NCI-H187 (cell line): ENCODE data around the gene PCDHGA9.
"Not testable (repeated sequence)": the region's sequence is repeated elsewhere in the genome, so short reads cannot be mapped to it uniquely, and the experiment has no call there.

Experiments used
- DNase-seq, 2 experiments: peaks; one replicate each; lab custom pipeline; 2025; lab: John Stamatoyannopoulos, UW

Gene PCDHGA9

DNA sequence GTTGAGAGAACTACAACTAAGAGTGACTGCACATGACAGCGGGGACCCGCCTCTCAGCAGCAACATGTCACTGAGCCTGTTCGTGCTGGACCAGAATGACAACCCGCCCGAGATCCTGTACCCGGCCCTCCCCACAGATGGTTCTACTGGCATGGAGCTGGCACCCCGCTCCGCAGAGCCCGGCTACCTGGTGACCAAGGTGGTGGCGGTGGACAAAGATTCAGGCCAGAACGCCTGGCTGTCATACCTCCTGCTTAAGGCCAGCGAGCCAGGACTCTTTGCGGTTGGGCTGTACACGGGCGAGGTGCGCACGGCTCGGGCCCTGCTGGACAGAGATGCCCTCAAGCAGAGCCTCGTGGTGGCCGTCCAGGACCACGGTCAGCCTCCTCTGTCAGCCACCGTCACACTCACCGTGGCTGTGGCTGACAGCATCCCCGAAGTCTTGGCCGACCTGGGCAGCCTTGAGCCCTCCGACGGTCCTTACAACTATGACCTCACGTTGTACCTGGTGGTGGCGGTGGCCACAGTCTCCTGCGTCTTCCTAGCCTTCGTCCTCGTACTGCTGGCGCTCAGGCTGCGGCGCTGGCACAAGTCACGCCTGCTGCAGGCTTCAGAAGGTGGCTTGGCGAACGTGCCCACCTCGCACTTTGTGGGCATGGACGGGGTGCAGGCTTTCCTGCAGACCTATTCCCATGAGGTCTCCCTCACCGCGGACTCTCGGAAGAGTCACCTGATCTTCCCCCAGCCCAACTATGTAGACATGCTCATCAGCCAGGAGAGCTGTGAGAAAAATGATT lies 17.9 kb upstream of the PCDHGA9 start:
- no peak for DNase-seq

DNA sequence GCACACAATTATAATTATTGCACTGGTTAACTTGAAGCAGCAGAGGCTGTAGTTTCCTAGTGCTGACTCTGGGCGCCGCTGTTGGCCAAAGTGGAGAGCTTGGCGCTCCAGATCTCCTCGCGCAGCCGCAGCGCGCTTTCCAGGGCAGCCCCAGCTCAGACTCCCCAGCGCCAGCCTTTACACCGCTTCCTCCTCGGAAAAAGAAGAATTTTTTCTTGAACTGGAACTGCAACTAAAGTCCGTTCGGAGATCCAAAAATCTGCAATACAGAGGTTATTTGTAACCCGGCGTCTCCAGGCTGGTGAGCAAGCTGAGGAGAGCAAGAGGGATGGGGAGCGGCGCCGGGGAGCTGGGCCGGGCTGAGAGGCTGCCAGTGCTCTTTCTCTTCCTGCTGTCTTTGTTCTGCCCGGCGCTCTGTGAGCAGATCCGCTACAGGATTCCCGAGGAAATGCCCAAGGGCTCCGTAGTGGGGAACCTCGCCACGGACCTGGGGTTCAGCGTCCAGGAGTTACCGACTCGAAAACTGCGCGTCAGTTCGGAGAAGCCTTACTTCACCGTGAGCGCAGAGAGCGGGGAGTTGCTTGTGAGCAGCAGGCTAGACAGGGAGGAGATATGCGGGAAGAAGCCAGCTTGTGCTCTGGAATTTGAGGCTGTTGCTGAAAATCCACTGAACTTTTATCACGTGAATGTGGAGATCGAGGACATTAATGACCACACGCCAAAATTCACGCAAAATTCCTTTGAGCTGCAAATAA lies 14.8 kb upstream of the PCDHGA9 start, which contains the start of gene PCDHGB4:
Gene PCDHGB4 (plus strand): TSS at position 142 of the 755 bp plus-strand sequence. CDS start 187 bp downstream, at position 329.
- not testable (repeated sequence) for DNase-seq

DNA sequence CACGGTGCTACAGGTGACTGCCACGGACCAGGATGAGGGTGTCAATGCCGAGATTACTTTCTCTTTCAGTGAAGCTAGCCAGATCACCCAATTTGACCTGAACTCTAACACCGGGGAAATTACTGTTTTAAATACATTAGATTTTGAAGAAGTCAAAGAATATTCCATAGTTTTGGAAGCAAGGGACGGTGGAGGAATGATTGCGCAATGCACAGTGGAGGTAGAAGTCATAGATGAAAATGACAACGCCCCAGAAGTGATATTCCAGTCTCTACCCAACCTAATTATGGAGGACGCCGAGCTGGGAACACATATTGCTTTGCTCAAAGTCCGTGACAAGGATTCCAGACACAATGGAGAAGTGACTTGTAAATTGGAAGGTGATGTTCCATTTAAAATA lies 13.9 kb upstream of the PCDHGA9 start:
- no peak for DNase-seq

DNA sequence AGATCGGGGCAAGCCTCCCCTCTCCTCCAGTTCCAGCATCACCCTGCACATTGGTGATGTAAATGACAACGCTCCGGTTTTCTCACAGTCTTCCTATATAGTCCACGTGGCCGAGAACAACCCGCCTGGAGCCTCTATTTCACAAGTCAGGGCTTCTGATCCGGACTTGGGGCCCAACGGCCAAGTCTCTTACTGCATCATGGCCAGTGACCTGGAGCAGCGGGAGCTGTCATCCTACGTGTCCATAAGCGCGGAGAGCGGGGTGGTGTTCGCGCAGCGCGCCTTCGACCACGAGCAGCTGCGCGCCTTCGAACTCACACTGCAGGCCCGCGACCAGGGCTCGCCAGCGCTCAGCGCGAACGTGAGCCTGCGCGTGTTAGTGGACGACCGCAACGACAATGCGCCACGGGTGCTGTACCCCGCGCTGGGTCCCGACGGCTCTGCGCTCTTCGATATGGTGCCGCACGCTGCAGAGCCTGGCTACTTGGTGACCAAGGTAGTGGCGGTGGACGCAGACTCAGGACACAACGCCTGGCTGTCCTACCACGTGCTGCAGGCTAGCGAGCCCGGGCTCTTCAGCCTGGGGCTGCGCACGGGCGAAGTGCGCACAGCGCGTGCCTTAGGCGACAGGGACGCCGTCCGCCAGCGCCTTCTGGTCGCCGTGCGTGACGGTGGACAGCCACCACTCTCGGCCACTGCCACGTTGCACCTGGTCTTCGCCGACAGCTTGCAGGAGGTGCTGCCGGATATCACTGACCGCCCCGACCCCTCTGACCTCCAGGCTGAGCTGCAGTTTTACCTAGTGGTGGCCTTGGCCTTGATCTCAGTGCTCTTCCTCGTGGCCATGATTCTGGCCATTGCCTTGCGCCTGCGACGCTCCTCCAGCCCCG lies 13.2 kb upstream of the PCDHGA9 start:
- no peak for DNase-seq

DNA sequence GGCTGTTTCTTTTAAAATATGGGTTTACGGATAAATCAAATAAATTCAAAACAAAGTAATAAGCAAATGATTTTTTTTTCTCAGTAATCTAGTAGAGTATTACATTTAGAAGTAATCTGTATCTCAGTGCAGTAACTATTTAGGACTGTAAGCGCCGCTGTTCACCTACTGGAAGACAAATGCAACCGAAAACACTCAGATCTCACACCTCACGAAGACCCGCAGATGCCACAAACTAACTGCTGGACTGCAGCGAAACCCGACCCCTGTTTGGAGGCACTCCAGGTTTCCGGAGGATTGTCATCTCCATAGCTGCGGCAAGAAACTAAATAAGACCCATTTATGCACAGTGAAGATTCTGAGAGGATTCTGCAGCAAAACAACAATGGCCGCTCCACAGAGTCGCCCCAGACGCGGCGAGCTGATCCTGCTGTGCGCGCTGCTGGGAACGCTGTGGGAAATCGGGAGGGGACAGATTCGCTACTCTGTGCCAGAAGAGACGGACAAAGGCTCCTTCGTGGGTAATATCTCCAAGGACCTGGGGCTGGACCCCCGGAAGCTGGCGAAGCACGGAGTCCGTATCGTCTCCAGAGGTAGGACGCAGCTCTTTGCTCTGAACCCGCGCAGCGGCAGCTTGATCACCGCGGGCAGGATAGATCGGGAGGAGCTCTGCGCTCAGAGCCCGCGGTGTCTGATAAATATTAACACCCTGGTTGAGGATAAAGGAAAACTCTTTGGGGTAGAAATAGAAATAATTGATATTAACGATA lies 10.0 kb upstream of the PCDHGA9 start, which contains the start of gene PCDHGA8:
Gene PCDHGA8 (plus strand): TSS at position 205 of the 770 bp plus-strand sequence. CDS start 181 bp downstream, at position 386.
- DNase-seq = no peak

DNA sequence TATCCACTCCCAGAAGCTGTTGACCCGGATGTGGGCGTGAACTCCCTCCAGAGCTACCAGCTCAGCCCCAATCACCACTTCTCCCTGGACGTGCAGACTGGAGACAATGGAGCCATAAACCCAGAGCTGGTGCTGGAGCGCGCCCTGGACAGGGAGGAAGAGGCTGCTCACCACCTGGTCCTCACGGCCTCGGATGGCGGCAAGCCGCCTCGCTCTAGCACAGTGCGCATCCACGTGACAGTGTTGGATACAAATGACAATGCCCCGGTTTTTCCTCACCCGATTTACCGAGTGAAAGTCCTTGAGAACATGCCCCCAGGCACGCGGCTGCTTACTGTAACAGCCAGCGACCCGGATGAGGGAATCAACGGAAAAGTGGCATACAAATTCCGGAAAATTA lies 9.3 kb upstream of the PCDHGA9 start:
- DNase-seq = no peak

DNA sequence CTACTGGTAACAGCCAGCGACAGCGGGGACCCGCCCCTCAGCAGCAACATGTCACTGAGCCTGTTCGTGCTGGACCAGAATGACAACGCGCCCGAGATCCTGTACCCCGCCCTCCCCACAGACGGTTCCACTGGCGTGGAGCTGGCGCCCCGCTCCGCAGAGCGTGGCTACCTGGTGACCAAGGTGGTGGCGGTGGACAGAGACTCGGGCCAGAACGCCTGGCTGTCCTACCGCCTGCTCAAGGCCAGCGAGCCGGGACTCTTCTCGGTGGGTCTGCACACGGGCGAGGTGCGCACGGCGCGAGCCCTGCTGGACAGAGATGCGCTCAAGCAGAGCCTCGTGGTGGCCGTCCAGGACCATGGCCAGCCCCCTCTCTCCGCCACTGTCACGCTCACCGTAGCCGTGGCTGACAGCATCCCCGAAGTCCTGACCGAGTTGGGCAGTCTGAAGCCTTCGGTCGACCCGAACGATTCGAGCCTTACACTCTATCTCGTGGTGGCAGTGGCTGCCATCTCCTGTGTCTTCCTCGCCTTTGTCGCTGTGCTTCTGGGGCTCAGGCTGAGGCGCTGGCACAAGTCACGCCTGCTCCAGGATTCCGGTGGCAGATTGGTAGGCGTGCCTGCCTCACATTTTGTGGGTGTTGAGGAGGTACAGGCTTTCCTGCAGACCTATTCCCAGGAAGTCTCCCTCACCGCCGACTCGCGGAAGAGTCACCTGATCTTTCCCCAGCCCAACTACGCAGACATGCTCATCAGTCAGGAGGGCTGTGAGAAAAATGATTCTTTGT lies 8.0 kb upstream of the PCDHGA9 start:
- DNase-seq = not testable (repeated sequence)

DNA sequence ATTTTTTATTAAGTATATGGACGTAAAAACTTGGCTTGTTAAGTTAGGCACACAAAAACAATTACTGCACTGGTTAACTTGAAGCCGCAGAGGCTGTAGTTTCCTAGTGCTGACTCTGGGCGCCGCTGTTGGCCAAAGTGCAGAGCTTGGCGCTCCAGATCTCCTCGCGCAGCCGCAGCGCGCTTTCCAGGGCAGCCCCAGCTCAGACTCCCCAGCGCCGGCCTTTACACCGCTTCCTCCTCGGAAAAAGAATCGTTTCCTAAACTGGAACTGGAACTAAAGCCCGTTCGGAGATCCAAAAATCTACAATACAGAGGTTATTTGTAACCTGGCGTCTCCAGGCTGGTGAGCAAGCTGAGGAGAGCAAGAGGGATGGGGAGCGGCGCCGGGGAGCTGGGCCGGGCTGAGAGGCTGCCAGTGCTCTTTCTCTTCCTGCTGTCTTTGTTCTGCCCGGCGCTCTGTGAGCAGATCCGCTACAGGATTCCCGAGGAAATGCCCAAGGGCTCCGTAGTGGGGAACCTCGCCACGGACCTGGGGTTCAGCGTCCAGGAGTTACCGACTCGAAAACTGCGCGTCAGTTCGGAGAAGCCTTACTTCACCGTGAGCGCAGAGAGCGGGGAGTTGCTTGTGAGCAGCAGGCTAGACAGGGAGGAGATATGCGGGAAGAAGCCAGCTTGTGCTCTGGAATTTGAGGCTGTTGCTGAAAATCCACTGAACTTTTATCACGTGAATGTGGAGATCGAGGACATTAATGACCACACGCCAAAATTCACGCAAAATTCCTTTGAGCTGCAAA lies 4.6 kb upstream of the PCDHGA9 start, which contains the start of gene PCDHGB5:
Gene PCDHGB5 (plus strand): TSS at position 192 of the 796 bp plus-strand sequence. CDS start 181 bp downstream, at position 373.
- peak in 1 of 2 experiments; percentile 19 for DNase-seq

DNA sequence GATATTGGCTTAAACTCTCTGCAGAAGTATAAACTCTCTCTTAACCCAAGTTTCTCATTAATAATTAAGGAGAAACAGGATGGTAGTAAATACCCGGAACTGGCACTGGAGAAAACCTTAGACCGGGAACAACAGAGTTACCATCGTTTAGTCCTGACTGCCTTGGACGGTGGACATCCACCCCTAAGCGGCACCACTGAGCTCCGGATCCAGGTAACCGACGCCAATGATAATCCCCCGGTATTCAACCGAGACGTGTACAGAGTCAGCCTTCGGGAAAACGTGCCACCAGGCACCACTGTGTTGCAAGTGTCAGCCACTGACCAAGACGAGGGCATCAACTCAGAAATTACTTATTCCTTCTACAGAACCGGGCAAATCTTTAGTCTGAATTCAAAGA lies 4.0 kb upstream of the PCDHGA9 start:
- DNase-seq = no peak

DNA sequence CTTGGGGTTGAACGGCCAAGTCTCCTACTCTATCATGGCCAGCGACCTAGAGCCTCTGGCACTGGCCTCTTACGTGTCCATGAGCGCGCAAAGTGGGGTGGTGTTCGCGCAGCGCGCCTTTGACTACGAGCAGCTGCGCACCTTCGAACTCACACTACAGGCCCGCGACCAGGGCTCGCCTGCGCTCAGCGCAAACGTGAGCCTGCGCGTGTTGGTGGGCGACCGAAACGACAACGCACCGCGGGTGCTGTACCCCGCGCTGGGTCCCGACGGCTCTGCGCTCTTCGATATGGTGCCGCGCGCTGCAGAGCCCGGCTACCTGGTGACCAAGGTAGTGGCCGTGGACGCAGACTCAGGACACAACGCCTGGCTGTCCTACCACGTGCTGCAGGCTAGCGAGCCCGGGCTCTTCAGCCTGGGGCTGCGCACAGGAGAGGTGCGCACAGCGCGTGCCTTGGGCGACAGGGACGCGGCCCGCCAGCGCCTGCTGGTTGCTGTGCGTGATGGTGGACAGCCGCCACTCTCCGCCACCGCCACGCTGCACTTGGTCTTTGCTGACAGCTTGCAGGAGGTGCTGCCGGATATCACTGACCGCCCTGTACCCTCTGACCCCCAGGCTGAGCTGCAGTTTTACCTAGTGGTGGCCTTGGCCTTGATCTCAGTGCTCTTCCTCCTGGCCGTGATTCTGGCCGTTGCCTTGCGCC lies 2.9 kb upstream of the PCDHGA9 start:
- DNase-seq = no peak

DNA sequence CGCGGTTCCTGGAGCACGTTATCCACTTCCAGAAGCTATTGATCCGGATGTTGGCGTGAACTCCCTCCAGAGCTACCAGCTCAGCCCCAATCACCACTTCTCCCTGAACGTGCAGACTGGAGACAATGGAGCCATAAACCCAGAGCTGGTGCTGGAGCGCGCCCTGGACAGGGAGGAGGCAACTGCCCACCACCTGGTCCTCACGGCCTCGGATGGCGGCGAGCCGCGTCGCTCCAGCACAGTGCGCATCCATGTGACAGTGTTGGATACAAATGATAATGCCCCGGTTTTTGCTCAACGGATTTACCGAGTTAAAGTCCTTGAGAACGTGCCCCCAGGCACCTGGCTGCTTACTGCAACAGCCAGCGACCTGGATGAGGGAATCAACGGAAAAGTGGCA lies 809 bp downstream of the PCDHGA9 start:
- no peak for DNase-seq

DNA sequence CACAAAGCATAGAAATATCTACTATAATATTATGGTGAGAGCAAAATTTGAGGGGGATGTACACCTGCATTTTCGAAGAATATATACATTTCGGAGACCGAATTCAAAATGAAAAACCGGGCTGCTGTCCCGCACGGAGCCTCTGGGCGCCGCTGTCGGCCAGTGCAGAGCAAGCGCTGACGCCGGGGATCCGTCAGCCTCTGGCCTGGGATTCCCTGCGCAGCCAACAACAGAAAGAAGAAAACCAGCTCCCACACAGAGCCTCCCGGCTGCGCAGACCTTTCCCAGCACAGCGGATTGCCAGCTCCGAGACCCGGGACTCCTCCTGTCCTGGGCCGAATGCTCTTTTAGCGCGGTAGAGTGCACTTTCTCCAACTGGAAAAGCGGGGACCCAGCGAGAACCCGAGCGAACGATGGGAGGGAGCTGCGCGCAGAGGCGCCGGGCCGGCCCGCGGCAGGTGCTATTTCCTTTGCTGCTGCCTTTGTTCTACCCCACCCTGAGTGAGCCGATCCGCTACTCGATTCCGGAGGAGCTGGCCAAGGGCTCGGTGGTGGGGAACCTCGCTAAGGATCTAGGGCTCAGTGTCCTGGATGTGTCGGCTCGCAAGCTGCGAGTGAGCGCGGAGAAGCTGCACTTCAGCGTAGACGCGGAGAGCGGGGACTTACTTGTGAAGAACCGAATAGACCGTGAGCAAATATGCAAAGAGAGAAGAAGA lies 5.4 kb downstream of the PCDHGA9 start, which contains the start of gene PCDHGB6:
Gene PCDHGB6 (plus strand): TSS at position 232 of the 716 bp plus-strand sequence. CDS start 182 bp downstream, at position 414.
- not testable (repeated sequence) for DNase-seq

DNA sequence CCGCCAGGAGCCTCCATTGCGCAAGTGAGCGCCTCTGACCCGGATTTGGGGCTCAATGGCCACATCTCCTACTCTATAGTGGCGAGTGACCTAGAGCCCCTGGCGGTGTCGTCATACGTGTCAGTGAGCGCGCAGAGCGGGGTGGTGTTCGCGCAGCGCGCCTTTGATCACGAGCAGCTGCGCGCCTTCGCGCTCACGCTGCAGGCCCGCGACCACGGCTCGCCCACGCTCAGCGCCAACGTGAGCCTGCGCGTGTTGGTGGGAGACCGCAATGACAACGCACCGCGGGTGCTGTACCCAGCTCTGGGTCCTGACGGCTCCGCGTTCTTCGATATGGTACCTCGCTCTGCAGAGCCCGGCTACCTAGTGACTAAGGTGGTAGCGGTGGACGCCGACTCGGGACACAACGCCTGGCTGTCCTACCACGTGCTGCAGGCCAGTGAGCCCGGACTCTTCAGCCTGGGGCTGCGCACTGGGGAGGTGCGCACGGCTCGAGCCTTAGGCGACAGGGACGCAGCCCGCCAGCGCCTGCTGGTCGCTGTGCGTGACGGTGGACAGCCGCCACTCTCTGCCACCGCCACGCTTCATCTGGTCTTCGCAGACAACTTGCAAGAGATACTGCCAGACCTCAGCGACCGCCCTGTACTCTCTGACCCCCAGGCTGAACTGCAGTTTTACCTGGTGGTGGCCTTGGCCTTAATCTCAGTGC lies 7.2 kb downstream of the PCDHGA9 start:
- DNase-seq = no peak

DNA sequence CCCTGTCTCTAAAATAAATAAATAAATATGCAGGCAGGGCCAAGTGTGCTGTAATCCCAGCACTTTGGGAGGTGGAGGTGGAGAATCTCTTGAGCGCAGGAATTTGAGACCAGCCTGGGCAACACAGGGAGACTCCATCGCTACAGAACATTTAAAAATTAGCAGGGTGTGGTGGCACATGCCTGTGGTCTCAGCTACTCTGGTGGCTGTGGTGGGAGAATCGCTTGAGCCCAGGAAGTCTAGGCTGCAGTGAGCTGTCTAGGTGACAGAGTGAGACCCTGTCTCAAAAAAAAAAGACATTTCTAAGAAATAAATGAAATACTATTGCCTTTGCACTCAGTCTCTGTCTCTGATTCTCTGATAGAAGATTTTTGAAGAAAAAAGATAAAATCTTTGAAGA lies 9.0 kb downstream of the PCDHGA9 start:
- no peak for DNase-seq

DNA sequence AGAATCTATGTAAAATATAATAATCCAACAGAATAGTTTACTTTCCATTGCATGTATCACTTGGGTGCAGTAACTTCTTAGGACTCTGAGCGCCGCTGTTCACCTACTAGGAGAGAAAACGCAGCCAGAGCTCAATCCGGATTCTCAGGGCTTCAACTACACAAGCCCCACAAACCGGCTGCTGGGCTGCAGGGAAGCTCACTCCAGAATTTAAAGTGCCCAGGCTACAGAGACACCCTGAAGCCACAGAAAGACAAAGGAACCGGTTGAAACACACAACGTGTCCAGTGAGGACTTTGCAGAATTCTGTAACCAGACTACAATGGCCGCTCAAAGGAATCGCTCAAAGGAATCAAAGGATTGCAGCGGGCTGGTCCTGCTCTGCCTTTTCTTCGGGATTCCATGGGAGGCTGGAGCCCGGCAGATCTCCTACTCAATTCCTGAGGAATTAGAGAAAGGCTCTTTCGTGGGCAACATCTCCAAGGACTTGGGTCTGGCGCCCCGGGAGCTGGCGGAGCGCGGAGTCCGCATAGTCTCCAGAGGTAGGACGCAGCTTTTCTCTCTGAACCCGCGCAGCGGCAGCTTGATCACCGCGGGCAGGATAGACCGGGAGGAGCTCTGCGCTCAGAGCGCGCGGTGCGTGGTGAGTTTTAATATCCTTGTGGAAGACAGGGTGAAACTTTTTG lies 10.4 kb downstream of the PCDHGA9 start, which contains the start of gene PCDHGA10:
Gene PCDHGA10 (plus strand): TSS at position 134 of the 686 bp plus-strand sequence. CDS start 189 bp downstream, at position 323.
- no peak for DNase-seq

DNA sequence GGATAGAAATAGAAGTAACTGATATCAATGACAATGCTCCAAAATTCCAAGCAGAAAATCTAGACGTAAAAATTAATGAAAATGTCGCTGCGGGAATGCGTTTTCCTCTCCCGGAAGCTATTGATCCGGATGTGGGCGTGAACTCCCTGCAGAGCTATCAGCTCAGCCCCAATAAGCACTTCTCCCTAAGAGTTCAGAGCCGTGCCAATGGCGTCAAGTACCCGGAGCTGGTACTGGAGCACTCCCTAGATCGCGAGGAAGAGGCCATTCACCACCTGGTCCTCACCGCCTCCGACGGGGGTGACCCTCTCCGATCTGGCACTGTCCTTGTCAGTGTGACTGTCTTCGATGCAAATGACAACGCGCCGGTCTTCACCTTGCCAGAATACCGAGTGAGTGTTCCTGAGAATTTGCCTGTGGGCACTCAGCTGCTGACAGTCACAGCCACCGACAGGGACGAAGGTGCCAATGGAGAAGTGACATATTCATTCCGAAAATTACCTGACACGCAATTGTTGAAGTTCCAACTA lies 11.0 kb downstream of the PCDHGA9 start:
- DNase-seq = no peak
